ENCODE results near the gene TMIGD2. TPM values are rescaled to one million over a fixed set of nuclear protein-coding genes. Genes with fewer than 3 reads are reported as not detected.

Gene TMIGD2
- polyA plus RNA-seq, 3 donors: 0.26 TPM; not detected in 2

DNA sequence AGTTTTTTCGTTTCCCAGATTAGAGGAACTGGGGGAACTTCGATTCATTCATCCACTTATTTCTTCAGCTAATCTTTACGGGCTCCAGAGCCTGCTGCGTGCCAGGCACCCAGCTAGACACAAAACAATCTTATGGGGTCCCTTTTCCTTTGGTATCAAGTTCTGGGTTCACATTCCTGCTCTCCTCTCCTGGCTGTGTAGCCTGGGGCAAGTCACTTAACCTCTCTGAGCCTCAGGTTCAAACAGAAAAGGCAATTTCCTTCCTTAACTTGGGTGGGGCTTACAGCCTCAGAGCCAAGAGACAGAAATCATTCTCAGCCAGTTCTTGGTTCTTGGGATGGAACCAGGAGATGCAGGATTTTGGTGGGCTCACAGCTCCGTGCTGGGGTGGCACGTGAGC, 17.2 kb downstream of the TMIGD2 start:
- Histone ChIP-seq H3K4me2 (replicated peaks; ENCODE audit: extremely low read depth, low read length, poor library complexity, severe bottlenecking) (no peak overlapping the region), H3K4me1 (ENCODE audit: control insufficient read depth in 1 of 2, insufficient read depth in 2 of 2, low read length in 2 of 2) (no peaks in the 10 kb centered on the region), H3K9me3 (replicated peaks in 1 of 2; ENCODE audit: control insufficient read depth in 1 of 2, insufficient read depth in 1 of 2, low read length in 2 of 2) (no peaks in the 10 kb centered on the region), H4K20me1 (ENCODE audit: insufficient read depth, low read length) (no peaks in the 10 kb centered on the region), H3K36me3 (replicated peaks in 1 of 2; ENCODE audit: control insufficient read depth in 1 of 2, insufficient read depth in 2 of 2, low read length in 2 of 2) (no peaks in the 10 kb centered on the region), H3K9ac (ENCODE audit: insufficient read depth, low read length, poor library complexity, severe bottlenecking) (no peak overlapping the region), H3K27me3 (ENCODE audit: control insufficient read depth in 2 of 2, insufficient read depth in 2 of 2, low read length in 2 of 2) (peaks cover 5 to 9% of the 10 kb centered on the region in 2 donors), H3K27ac (ENCODE audit: low read depth in 1 of 2, low read length in 2 of 2) (no peak overlapping the region), H2AFZ (ENCODE audit: insufficient read depth, low read depth, low read length, poor library complexity, severe bottlenecking) (no peak overlapping the region), H3K4me3 (replicated peaks in 1 of 3; ENCODE audit: low read depth in 2 of 3, low read length in 3 of 3) (no peak overlapping the region), H3K79me2 (ENCODE audit: insufficient read depth, low read length) (no peaks in the 10 kb centered on the region)
- Mint-ChIP-seq H3K4me1 (peaks cover 5% of the 10 kb centered on the region), H3K36me3 (no peaks in the 10 kb centered on the region), H3K9me3 (peaks cover 0 to 3% (median 0%) of the 10 kb centered on the region in 7 donors), H3K27ac (no peak overlapping the region), H3K4me3 (no peak overlapping the region), H3K27me3 (ENCODE audit: low read depth in 3 of 3) (peaks cover 21 to 34% (median 26%) of the 10 kb centered on the region in 3 donors)
- WGBS (ENCODE audit: insufficient coverage): 72% methylated on average over 3 of the region's 6 CpGs
- DNase-seq: no peak
- TF ChIP-seq, protein P1, sequence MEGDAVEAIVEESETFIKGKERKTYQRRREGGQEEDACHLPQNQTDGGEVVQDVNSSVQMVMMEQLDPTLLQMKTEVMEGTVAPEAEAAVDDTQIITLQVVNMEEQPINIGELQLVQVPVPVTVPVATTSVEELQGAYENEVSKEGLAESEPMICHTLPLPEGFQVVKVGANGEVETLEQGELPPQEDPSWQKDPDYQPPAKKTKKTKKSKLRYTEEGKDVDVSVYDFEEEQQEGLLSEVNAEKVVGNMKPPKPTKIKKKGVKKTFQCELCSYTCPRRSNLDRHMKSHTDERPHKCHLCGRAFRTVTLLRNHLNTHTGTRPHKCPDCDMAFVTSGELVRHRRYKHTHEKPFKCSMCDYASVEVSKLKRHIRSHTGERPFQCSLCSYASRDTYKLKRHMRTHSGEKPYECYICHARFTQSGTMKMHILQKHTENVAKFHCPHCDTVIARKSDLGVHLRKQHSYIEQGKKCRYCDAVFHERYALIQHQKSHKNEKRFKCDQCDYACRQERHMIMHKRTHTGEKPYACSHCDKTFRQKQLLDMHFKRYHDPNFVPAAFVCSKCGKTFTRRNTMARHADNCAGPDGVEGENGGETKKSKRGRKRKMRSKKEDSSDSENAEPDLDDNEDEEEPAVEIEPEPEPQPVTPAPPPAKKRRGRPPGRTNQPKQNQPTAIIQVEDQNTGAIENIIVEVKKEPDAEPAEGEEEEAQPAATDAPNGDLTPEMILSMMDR (IDR thresholded peaks at IDR 0.05): no peak
- intact Hi-C loops (cut with micrococcal nuclease): no loop called here

DNA sequence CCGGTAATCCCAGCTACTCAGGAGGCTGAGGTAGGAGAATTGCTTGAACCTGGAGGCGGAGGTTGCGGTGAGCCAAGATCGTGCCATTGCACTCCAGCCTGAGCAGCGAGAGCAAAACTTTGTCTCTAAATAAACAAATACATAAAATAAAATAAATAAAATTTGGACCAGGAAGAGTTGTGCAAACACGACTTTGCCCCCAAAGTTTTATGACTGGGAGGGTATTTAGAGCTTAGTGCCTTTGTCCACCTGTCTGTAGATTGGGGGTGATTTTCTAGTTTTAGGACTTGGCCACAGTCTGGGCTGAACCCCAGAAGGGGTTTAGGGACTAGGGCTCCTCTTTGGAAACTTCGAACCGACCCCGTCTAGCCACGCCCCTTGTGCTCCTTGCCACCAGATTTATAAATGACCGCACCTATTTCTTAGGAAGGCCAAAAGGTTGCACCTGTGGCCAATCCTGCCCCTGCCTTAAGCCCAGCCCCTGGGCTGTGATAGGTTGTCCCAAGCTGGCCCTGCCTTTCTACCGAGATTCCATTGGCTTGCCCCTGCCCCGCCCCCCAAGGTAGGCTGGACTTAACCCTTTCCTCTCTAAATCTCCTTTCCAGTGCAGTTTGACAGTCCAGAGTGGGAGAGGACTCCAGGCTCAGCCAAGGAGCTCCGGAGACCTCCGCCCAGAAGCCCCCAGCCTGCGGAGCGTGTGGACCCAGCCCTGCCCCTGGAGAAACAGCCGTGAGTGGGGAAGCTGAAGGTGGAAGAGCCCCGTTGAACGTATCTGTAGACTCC, 17.8 kb downstream of the TMIGD2 start:
- H3K9me3 Mint-ChIP-seq: peaks cover 0 to 5% (median 0%) of the 10 kb centered on the region in 7 donors
- WGBS (ENCODE audit: insufficient coverage): 45% methylated on average over 12 of the region's 20 CpGs
- no peaks in the 10 kb centered on the region for H4K20me1 ChIP-seq (ENCODE audit: insufficient read depth, low read length)

More for the DNA sequence above, 17.8 kb downstream of the TMIGD2 start:
- H3K4me3 Mint-ChIP-seq: no peak overlapping the region
- Histone ChIP-seq H3K9me3 (replicated peaks in 1 of 2; ENCODE audit: control insufficient read depth in 1 of 2, insufficient read depth in 1 of 2, low read length in 2 of 2) (no peaks in the 10 kb centered on the region), H3K9ac (ENCODE audit: insufficient read depth, low read length, poor library complexity, severe bottlenecking) (no peak overlapping the region), H3K4me2 (replicated peaks; ENCODE audit: extremely low read depth, low read length, poor library complexity, severe bottlenecking) (no peak overlapping the region), H3K79me2 (ENCODE audit: insufficient read depth, low read length) (no peaks in the 10 kb centered on the region), H3K36me3 (replicated peaks in 1 of 2; ENCODE audit: control insufficient read depth in 1 of 2, insufficient read depth in 2 of 2, low read length in 2 of 2) (no peaks in the 10 kb centered on the region), H3K27me3 (ENCODE audit: control insufficient read depth in 2 of 2, insufficient read depth in 2 of 2, low read length in 2 of 2) (peaks cover 11 to 14% of the 10 kb centered on the region in 2 donors), H2AFZ (ENCODE audit: insufficient read depth, low read depth, low read length, poor library complexity, severe bottlenecking) (no peak overlapping the region), H3K4me1 (ENCODE audit: control insufficient read depth in 1 of 2, insufficient read depth in 2 of 2, low read length in 2 of 2) (no peaks in the 10 kb centered on the region), H3K4me3 (replicated peaks in 1 of 3; ENCODE audit: low read depth in 2 of 3, low read length in 3 of 3) (no peak overlapping the region), H3K27ac (ENCODE audit: low read depth in 1 of 2, low read length in 2 of 2) (no peak overlapping the region)
- intact Hi-C loops (cut with micrococcal nuclease): no loop called here
- H3K27ac Mint-ChIP-seq: no peak overlapping the region
- peaks cover 5% of the 10 kb centered on the region for H3K4me1 Mint-ChIP-seq
- peaks cover 24 to 39% (median 30%) of the 10 kb centered on the region in 3 donors for H3K27me3 Mint-ChIP-seq (ENCODE audit: low read depth in 3 of 3)
- TF ChIP-seq, protein P1 (IDR thresholded peaks at IDR 0.05): no peak
- peaks cover 0 to 2% of the 10 kb centered on the region in 2 donors for H3K36me3 Mint-ChIP-seq
- no peak for DNase-seq

Data from CD14-positive monocyte (primary cell).